Lung (tissue), 12 donors: ENCODE results near the gene BIRC7. TPM values are rescaled to one million over a fixed set of nuclear protein-coding genes. Genes with fewer than 3 reads are reported as not detected.
"Not testable (repeated sequence)": the region's sequence is repeated elsewhere in the genome, so short reads cannot be mapped to it uniquely, and the experiment has no call there.

ENCODE experiments used
- ATAC-seq: fragments of 200-7000 bp; cut with Tn5 transposase; one replicate; pipeline ENCODE4 v1.9.1; 2020; ENCODE audit warnings: moderate number of reproducible peaks; ENCODE audit not compliant: insufficient read depth, low FRiP score
- DNase-seq, 3 donors: peaks; one replicate each; pipeline ENCODE4 v3.0.0-alpha.2; 2013 to 2017
- H3K27ac ChIP-seq, 2 donors: one replicate each; pipeline ENCODE4 v1.5.1; 2013; ENCODE audit warnings: mild to moderate bottlenecking in 2 of 2, moderate library complexity in 2 of 2, control low read depth in 1 of 2, inconsistent platforms in 1 of 2, low read depth in 1 of 2, low read length in 1 of 2
- H3K27me3 ChIP-seq, 3 donors: one replicate each; pipeline ENCODE4 v1.5.1; 2013; ENCODE audit warnings: low read length in 2 of 3; ENCODE audit not compliant: control insufficient read depth in 3 of 3, insufficient read depth in 3 of 3
- H3K36me3 ChIP-seq, 4 donors: one replicate each; pipeline ENCODE4 v1.5.1; 2013; ENCODE audit warnings: low read length in 4 of 4, mild to moderate bottlenecking in 1 of 4, moderate library complexity in 1 of 4; ENCODE audit not compliant: control insufficient read depth in 4 of 4, insufficient read depth in 4 of 4
- H3K4me1 ChIP-seq, 5 donors: one replicate each; pipeline ENCODE4 v1.5.1; 2013; ENCODE audit warnings: low read length in 5 of 5, mild to moderate bottlenecking in 2 of 5, moderate library complexity in 1 of 5; ENCODE audit not compliant: control insufficient read depth in 5 of 5, insufficient read depth in 5 of 5
- H3K4me3 ChIP-seq: one replicate; pipeline ENCODE4 v1.5.1; 2013; ENCODE audit warnings: mild to moderate bottlenecking, control low read depth, moderate library complexity
- H3K9ac ChIP-seq, 2 donors: one replicate each; pipeline ENCODE4 v1.5.1; 2013; ENCODE audit warnings: low read length in 2 of 2, control low read depth in 1 of 2; ENCODE audit not compliant: insufficient read depth in 1 of 2
- H3K9me3 ChIP-seq, 4 donors: one replicate each; pipeline ENCODE4 v1.5.1; 2013; ENCODE audit warnings: low read length in 3 of 4, mild to moderate bottlenecking in 1 of 4, moderate library complexity in 1 of 4; ENCODE audit not compliant: control insufficient read depth in 4 of 4, insufficient read depth in 3 of 4
- CTCF ChIP-seq: IDR thresholded peaks from 2 replicates; pipeline ENCODE4 v1.5.1; 2012; ENCODE audit warnings: mild to moderate bottlenecking; ENCODE audit errors: control extremely low read depth, extremely low read depth
- WGBS, 2 donors: extraction: QIAGEN DNeasy Blood & Tissue Kit; methylation state at CpG; one replicate each; pipeline ENCODE4 v1.1.7; 2013; 5-methylcytosine and 5-hydroxymethylcytosine counted together
- polyA plus RNA-seq, 2 donors: library from polyadenylated mRNA; stranded (reverse); fragments of 200-250 nt; gene quantifications; one replicate each; pipeline ENCODE4 v1.2.1, GENCODE V29; 2013
- total RNA-seq, 2 donors: library from RNA; depleted of rRNA in 1 of 2; stranded (reverse); fragments of >200 nt in 1 of 2; gene quantifications; one replicate each; pipeline ENCODE4 v1.2.1, GENCODE V29; 2014 to 2021
- donor health status: control.
- donor health status: control.
- donor health status: Bipolar disorder and iron deficiency.
- donor health status: healthy.
- donor health status: DM: yes; HTN: yes; CAD: no.

Gene BIRC7
- total and polyA plus RNA-seq, 4 donors = 0.57 to 1.2 (median 0.71) TPM; not detected in 1

DNA sequence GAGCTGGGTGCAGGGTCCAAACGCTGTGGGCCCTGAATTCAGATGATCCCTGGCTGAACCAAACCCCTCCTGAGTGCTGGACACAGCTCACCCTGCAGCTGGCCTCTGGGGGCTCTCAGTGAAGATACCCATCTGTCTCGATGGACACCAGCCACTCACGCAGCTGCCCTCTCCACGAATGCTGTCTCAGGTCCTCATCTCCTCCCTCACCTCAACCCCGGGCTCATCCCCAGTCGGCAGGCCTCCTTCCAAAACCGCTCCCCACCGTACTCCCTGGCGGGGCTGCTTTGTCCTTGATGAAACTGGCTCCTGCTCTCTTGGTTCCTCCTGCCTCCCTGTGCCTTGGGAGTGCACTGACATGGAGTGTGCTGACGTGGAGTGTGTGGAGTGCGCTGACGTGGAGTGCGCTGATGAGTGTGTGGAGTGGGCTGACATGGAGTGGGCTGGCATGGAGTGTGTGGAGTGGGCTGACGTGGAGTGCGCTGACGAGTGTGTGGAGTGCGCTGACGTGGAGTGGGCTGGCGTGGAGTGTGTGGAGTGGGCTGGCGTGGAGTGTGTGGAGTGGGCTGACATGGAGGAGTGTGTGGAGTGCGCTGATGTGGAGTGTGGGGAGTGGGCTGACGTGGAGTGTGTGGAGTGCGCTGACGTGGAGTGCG lies 15.7 kb upstream of the BIRC7 start:
- peaks cover under 1 to 19% (median 3%) of the 10 kb centered on the region in 5 donors for H3K4me1 ChIP-seq
- no peak overlapping the region for H3K27ac ChIP-seq
- peaks cover 0 to 5% (median 0%) of the 10 kb centered on the region in 3 donors for H3K27me3 ChIP-seq
- ATAC-seq = no peak
- DNase-seq = no peak
- H3K9ac ChIP-seq = no peak overlapping the region
- H3K36me3 ChIP-seq = no peaks in the 10 kb centered on the region
- H3K4me3 ChIP-seq = no peak overlapping the region
- TF ChIP-seq CTCF = no peak
- WGBS, 2 donors = 69 to 86% methylated on average over 25 of the region's 25 CpGs
- H3K9me3 ChIP-seq = peaks cover 0 to 3% (median 0%) of the 10 kb centered on the region in 4 donors

DNA sequence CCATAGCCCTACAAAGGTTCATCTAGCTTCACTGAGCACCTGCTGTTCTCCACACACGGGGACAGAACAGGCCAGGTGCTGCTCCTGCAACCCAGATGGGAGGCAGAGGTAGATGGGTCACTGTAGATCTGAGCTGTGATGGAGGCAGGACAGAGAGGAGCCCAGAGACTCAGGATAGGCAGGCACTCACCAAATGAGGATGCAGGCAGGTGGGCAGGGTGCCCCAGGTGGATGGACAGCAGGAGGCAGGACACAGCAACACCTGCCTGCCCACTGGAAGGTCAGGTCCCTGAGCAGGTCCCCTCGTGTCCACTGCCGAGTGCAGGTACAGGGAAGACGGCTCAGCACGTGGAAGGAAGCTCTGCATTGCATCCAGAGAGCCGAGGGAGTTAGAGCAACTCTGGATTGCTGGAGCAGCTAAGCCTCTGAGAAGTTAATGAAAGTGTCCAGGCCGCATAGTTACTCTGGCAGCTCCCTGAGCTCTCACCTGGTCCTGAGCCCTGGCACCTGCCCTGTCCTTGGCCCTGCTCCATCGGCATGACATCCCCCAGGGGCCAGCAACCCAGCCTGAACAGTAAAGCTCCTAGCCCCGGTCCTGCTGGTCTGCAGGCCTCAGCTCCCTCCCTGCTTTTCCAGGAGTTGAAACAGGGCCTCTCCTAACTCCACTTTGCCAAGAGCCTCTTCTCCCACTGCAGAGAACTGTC lies 14.9 kb upstream of the BIRC7 start:
- WGBS, 2 donors = 59 to 72% methylated on average over 9 of the region's 9 CpGs
- peaks cover 0 to 18% (median 2%) of the 10 kb centered on the region in 5 donors for H3K4me1 ChIP-seq
- H3K9me3 ChIP-seq = peaks cover 0 to 3% (median 0%) of the 10 kb centered on the region in 4 donors
- H3K36me3 ChIP-seq = no peaks in the 10 kb centered on the region
- no peak overlapping the region for H3K9ac ChIP-seq
- ATAC-seq (no peak), DNase-seq (no peak)
- TF ChIP-seq CTCF = no peak
- no peak overlapping the region for H3K4me3 ChIP-seq
- peaks cover 0 to 5% (median 0%) of the 10 kb centered on the region in 3 donors for H3K27me3 ChIP-seq
- H3K27ac ChIP-seq = no peak overlapping the region

DNA sequence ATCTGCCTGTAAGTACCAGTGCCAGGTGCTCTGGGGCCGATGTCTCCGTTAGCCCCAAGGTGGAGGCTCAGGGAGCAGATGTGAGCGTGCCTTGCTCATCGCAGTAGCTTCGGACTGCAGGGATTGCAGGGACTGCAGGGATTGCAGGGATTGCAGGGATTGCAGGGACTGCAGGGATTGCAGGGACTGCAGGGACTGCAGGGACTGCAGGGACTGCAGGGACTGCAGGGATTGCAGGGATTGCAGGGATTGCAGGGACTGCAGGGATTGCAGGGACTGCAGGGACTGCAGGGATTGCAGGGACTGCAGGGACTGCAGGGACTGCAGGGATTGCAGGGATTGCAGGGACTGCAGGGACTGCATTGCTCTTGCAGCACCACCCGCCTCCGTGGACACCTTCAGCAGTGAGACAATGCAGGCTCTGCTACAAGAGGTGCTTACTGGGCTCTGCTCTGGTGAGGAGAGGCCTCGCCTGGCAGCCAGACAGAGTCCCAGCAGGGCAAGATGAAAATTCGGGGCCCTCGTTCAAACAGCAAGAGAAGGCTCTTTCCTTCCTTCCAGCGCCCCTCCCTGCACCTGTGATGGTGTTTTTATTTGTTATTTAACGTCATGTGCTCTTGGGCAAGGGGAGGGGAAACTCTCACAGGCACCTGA lies 14.2 kb upstream of the BIRC7 start:
- H3K27me3 ChIP-seq, H3K9ac ChIP-seq, ATAC-seq, H3K4me3 ChIP-seq, H3K27ac ChIP-seq, H3K36me3 ChIP-seq, H3K9me3 ChIP-seq, DNase-seq: not testable (repeated sequence)
- WGBS, 2 donors = 63 to 81% methylated on average over 12 of the region's 12 CpGs
- H3K4me1 ChIP-seq = peaks cover 0 to 15% (median 2%) of the 10 kb centered on the region in 5 donors

- H3K27me3 ChIP-seq = peaks cover 0 to 5% (median 0%) of the 10 kb centered on the region in 3 donors
- H3K9ac ChIP-seq = no peak overlapping the region
- H3K4me1 ChIP-seq = peaks cover 0 to 11% (median 0%) of the 10 kb centered on the region in 5 donors
- ATAC-seq (no peak), DNase-seq (no peak)
- no peak overlapping the region for H3K4me3 ChIP-seq
- H3K9me3 ChIP-seq = peaks cover 0 to 3% (median 0%) of the 10 kb centered on the region in 4 donors
- TF ChIP-seq CTCF = no peak
- no peaks in the 10 kb centered on the region for H3K36me3 ChIP-seq
- WGBS, 2 donors = 63 to 86% methylated on average over 7 of the region's 7 CpGs
- no peak overlapping the region for H3K27ac ChIP-seq
Measured at GRCh38 chr20:63222541-63222940, 13.2 kb upstream of the BIRC7 start.
